HL-60 (cell line): ENCODE results near the gene CRY1.

Source experiments
- DNase-seq, 2 experiments: peaks; one replicate each; pipeline ENCODE4 v3.0.0-alpha.2; 2010 to 2020; ENCODE audit warnings: low read depth in 1 of 2, low spot score in 1 of 2
- H3K27ac ChIP-seq: fragments of 250-450 bp; sonication (Bioruptor Pico); replicated peaks from 2 replicates; pipeline ENCODE4 v1.5.1; 2020; ENCODE audit warnings: mild to moderate bottlenecking, moderate library complexity
- H3K27me3 ChIP-seq: fragments of 250-450 bp; sonication (Bioruptor Pico); 2 replicates; pipeline ENCODE4 v1.5.1; 2021; ENCODE audit warnings: mild to moderate bottlenecking, moderate library complexity; ENCODE audit not compliant: insufficient read depth, poor library complexity, severe bottlenecking
- H3K4me3 ChIP-seq: replicated peaks from 2 replicates; pipeline ENCODE4 v1.5.1; 2011; ENCODE audit warnings: mild to moderate bottlenecking, control low read depth, low read length; ENCODE audit not compliant: insufficient read depth
- GABPA ChIP-seq: IDR thresholded peaks from 2 replicates; pipeline ENCODE4 v1.6.1; 2012; ENCODE audit warnings: low read depth
- POLR2AphosphoS5 ChIP-seq: IDR thresholded peaks from 2 replicates; pipeline ENCODE4 v1.6.1; 2012; ENCODE audit warnings: low read depth
- REST ChIP-seq: IDR thresholded peaks from 2 replicates; pipeline ENCODE4 v1.6.1; 2012; ENCODE audit warnings: low read depth; ENCODE audit not compliant: insufficient replicate concordance
- SPI1 ChIP-seq: IDR thresholded peaks from 2 replicates; pipeline ENCODE4 v1.6.1; 2012; ENCODE audit warnings: low read depth, mild to moderate bottlenecking, borderline replicate concordance
- TF ChIP-seq, protein P1 (sequence below): IDR thresholded peaks from one replicate; pipeline ENCODE4 v1.5.1; 2011; ENCODE audit warnings: low read length, control low read depth, inconsistent platforms; ENCODE audit not compliant: insufficient read depth

Gene CRY1

GRCh38 chr12:107025671-107026070 lies 67.7 kb downstream of the CRY1 start:
- TF ChIP-seq, protein P1, sequence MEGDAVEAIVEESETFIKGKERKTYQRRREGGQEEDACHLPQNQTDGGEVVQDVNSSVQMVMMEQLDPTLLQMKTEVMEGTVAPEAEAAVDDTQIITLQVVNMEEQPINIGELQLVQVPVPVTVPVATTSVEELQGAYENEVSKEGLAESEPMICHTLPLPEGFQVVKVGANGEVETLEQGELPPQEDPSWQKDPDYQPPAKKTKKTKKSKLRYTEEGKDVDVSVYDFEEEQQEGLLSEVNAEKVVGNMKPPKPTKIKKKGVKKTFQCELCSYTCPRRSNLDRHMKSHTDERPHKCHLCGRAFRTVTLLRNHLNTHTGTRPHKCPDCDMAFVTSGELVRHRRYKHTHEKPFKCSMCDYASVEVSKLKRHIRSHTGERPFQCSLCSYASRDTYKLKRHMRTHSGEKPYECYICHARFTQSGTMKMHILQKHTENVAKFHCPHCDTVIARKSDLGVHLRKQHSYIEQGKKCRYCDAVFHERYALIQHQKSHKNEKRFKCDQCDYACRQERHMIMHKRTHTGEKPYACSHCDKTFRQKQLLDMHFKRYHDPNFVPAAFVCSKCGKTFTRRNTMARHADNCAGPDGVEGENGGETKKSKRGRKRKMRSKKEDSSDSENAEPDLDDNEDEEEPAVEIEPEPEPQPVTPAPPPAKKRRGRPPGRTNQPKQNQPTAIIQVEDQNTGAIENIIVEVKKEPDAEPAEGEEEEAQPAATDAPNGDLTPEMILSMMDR = no peak
- no peak for TF ChIP-seq REST
- no peak for TF ChIP-seq GABPA
- no peak for TF ChIP-seq POLR2AphosphoS5
- no peak for TF ChIP-seq SPI1
- DNase-seq = no peak
- no peaks in the 10 kb centered on the region for H3K27me3 ChIP-seq

DNA sequence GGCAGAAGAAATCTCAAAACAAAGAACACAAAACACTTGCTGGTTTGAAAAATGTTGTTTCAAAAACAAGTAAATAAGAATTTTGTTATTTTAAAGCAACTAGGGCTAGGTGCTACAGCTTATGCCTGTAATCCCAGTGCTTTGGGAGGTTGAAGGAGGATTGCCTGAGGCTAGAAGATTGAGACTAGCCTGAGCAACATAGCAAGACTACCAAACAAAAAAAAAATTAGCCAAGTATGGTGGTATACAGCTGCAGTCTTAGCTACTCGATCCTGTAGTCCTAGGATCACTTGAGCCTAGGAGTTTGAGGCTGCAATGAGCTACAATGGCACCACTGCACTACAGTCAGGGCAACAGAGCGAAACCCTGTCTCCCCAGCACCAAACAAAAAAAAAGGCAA lies 73.8 kb downstream of the CRY1 start:
- TF ChIP-seq SPI1 = no peak
- TF ChIP-seq, protein P1 = no peak
- no peak for TF ChIP-seq REST
- no peak for TF ChIP-seq POLR2AphosphoS5
- no peak for TF ChIP-seq GABPA
- DNase-seq = no peak
- H3K4me3 ChIP-seq = no peak overlapping the region

More at GRCh38 chr12:107025671-107026070, 67.7 kb downstream of the CRY1 start:
- Histone ChIP-seq H3K27ac (no peak overlapping the region), H3K4me3 (no peak overlapping the region)

DNA sequence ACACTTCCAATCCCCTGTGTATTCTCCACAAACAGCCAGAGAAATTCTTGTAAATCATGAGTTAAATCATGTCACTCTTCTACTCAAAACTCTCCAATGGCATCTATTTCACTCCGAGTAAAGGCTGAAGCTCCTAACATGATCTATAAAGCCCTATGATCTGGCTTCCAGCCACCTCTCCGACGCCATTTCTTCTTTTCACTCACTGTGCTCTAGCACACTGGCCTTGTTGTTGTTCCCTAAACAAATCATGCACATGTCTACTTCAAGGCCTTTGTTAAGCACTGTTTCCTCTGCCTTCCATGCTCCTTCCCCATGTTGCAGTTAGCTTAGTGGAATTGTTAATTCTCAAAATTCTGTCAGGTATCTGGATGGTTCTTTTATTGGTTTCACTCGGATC lies 76.3 kb downstream of the CRY1 start:
- H3K27ac ChIP-seq = no peak overlapping the region
- DNase-seq = no peak
- no peaks in the 10 kb centered on the region for H3K27me3 ChIP-seq
- H3K4me3 ChIP-seq = no peak overlapping the region
- no peak for TF ChIP-seq REST
- TF ChIP-seq GABPA = no peak
- no peak for TF ChIP-seq SPI1
- TF ChIP-seq POLR2AphosphoS5 = no peak

More for the DNA sequence above, 73.8 kb downstream of the CRY1 start:
- H3K27ac ChIP-seq = no peak overlapping the region
- no peaks in the 10 kb centered on the region for H3K27me3 ChIP-seq
